ENCODE measurements around the gene COL26A1. TPM values are rescaled to one million over a fixed set of nuclear protein-coding genes. Genes with fewer than 3 reads are reported as not detected.
"Not testable (repeated sequence)": the region's sequence is repeated elsewhere in the genome, so short reads cannot be mapped to it uniquely, and the experiment has no call there.

Gene COL26A1
- total RNA-seq, 2 experiments from 2014 or later: not detected

GRCh38 chr7:101433688-101434087 is 71.0 kb downstream of the COL26A1 start:
- CTCF ChIA-PET: no interaction called here
- POLR2A ChIA-PET: no interaction called here

- POLR2A ChIA-PET, CTCF ChIA-PET: not testable (repeated sequence)
These were observed 71.5 kb downstream of the COL26A1 start for GRCh38 chr7:101434155-101434554.

GRCh38 chr7:101435461-101436220 is 73.0 kb downstream of the COL26A1 start:
- POLR2A ChIA-PET: no interaction called here
- CTCF ChIA-PET: no interaction called here

- ChIA-PET POLR2A (no interaction called here), CTCF (no interaction called here)
These were observed 73.6 kb downstream of the COL26A1 start for GRCh38 chr7:101436221-101436735.

DNA sequence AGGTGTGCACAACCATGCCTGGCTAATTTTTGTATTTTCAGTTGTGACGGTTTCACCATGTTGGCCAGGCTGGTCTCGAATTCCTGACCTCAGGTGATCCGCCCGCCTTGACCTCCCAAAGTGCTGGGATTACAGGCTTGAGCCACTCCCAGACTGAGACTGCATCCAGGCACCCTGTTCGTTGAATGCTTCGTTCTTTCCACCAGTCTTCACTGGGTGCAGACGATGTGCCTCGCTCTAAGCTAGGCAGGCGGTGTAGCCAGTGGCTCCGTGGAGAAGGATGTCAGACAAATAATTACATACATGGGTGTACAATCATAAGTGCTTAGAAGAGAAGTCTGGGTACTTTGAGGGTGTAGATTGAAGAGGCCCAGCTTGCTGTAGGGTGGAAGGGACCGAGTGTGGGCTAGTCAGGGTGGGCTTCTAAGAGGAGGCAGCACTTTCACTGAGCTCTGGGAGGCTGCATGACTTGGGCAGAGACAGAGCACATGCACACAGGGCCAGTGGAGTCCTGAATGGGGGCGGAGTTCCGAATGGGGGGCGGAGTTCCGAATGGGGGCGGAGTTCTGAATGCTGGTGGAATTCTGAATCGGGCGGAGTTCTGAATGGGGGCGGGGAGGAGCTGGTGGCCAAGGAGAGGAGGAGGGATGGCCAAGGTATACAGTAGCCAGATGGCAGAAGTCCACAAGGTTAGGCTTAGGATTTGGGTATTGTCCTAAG is 74.3 kb downstream of the COL26A1 start:
- ChIA-PET CTCF (no interaction called here), POLR2A (no interaction called here)

DNA sequence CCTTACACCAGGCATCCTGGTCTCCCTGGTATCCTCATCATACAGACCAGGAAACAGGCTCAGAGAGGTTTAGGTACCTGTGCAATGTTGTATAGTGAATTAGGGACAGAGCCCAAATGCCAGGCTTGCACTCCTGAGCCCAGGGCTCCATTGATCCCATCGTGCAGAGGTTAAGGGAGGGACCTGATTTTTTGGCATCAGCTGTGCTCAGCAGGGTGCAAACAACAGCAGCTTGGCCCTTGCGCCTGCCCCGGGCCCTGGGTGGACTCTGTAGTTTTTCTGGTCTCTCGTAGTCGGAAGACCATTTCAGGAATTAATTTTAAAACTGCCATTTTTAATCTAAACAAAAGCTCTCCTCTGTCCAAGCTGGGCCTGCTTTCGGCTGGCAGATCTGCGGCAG is 79.2 kb downstream of the COL26A1 start:
- CTCF ChIA-PET: no interaction called here
- POLR2A ChIA-PET: no interaction called here

GRCh38 chr7:101442426-101443070 is 79.9 kb downstream of the COL26A1 start:
- POLR2A ChIA-PET: no interaction called here
- CTCF ChIA-PET: no interaction called here

DNA sequence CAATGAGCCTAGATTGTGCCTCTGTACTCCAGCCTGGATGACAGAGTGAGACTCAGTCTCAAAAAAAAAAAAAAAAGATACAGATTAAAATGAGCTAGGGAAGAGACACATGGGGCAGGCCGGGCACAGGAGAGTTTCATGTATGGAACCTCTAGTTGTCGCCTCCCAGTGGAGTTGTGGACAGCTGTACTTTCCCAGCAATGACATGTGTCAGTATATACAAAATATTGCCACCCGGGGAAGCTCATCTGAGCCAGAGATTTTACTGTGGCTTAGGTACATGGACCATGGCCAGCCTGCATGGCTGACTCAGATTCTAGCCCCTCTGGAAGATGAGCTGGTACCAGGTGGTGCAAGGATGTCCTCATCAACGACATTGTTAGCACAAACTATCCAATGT is 87.4 kb downstream of the COL26A1 start:
- ChIA-PET CTCF (no interaction called here), POLR2A (interaction anchor here (0.8 kb wide), 1 partner anchor 350 kb away, joined by 3 read pairs; no protein-coding TSS in a partner anchor)

- ChIA-PET CTCF (no interaction called here), POLR2A (no interaction called here)
These were observed 90.9 kb downstream of the COL26A1 start for GRCh38 chr7:101453617-101454016.

DNA sequence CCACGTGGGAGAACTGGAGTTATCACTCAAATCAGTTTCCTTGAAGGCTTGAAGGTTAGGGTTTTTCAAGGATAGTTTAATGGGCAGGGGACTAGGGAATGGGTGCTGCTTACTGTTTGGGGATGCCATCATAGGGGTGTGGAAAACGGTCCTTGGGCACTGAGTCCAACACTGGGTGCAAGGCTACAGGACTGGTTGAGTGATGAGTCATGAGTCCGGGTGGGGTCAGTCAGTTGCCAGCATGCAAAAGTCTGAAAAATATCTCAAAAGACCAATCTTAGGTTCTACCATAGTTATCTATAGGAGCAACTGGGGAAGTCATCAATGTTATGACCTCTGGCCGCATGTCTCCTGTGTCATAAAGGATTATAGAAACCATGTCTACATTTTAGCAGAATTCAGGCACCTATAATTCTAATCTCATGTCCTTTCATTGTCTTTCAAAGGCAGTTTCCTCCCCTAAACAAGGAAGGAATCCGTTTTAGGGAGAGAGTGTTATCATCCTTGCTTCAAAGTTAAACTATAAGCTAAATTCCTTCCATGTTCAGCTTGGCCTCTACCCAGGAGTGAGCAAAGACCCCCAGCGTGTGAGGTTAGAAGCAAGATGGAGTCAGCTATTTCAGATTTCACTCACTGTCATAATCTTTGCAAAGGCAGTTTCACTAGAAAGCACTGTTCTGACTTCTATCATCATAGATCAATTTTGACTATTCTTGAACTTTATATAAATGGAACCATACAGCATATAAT is 94.5 kb downstream of the COL26A1 start:
- ChIA-PET POLR2A (no interaction called here), CTCF (interaction anchor here (0.6 kb wide), 1 partner anchor 172 kb away, joined by 3 read pairs; no protein-coding TSS in a partner anchor)

- ChIA-PET CTCF (no interaction called here), POLR2A (no interaction called here)
These were observed 102.5 kb downstream of the COL26A1 start for GRCh38 chr7:101465131-101465530.

DNA sequence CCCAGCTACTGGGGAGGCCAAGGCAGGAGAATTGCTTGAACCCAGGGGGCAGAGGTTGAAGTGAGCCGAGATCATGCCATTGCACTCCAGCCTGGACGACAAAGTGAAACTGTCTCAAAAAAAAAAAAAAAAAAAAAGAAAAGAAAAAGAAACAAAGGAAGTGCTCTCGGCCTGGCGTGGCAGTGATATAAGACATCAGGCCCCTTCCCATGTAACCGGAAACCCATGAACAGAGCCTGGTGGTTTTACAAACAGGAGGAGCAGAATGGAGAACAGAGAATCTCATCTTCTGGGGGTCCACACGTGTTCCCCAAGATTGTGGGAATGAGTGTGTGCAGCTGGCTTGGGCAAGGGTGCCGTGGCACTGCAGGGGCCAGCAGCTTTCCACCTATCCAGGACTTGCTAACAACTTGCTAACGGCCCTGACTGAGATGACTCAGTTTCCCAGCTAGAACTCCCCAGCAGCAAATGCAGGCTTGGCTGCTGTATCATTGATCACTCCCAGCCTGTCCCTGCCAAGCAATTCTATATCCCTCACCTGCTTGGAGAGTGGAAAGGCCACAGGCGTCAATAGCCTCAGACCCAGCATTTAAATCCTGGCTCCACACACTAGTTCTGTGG is 103.0 kb downstream of the COL26A1 start:
- POLR2A ChIA-PET: no interaction called here

DNA sequence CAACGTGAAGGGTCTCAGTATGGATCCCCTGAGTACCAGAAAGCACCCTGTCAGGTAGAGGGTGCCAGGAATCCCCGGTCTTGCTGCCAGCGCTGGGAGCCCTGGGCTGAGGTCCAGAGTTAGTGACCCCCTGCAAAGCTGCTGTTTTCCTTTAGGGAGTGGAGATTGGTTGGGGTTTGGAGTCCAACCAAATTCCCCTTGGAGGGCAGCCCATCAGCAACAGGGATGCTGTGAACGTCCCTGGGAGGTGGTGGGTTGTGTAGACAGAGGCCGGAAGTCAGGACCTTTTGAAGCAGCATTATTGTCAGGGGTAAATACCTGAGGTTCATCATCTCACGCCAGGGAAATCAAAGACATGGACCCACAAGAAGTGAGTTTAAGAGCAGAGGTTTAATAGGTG is 104.2 kb downstream of the COL26A1 start:
- POLR2A ChIA-PET: no interaction called here
- CTCF ChIA-PET: no interaction called here

More for the DNA sequence above, 103.0 kb downstream of the COL26A1 start:
- CTCF ChIA-PET: no interaction called here

GRCh38 chr7:101468546-101469275 is 106.0 kb downstream of the COL26A1 start:
- ChIA-PET CTCF (no interaction called here), POLR2A (no interaction called here)

DNA sequence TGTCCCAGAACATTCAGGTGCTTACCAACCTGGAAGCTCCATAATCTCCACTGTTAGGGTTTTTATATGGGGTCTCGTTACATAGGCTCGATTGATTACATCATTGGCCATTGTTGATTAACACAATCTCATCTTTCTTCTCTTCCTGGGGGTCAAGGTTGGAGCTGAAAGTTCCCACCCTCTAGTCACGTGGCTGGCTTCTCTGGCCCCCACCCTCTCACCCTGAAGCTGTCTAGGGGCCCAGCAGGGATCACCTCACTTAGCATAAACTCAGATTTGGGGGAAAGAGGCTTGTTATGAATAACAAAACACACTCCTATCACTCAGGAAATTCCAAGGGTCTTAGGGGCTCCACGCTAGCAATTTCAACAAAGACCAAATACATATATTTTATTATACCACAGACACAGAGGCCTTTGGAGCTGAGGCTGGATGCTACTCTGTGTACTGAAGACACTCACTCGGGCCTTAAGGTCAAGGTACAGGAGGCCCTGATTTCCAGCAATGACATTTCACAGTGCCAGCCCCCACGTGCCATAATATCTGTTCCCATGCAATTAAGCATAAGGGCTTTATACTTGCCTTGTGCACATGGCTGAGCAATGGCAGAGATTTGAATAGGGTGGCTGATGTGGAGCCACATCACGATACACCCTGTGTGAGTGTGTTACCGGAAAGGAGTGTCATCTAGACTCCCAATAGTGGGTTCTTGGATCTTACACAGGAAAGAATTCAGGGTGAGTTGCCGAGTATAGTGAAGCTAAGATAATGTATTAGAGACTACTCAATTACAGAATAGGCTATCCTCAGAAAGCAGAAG is 108.2 kb downstream of the COL26A1 start:
- POLR2A ChIA-PET: no interaction called here
- CTCF ChIA-PET: interaction anchor here (0.7 kb wide), 1 partner anchor 160 kb away, joined by 3 read pairs; no protein-coding TSS in a partner anchor

- ChIA-PET CTCF (no interaction called here), POLR2A (no interaction called here)
These were observed 111.5 kb downstream of the COL26A1 start for GRCh38 chr7:101474178-101474577.

DNA sequence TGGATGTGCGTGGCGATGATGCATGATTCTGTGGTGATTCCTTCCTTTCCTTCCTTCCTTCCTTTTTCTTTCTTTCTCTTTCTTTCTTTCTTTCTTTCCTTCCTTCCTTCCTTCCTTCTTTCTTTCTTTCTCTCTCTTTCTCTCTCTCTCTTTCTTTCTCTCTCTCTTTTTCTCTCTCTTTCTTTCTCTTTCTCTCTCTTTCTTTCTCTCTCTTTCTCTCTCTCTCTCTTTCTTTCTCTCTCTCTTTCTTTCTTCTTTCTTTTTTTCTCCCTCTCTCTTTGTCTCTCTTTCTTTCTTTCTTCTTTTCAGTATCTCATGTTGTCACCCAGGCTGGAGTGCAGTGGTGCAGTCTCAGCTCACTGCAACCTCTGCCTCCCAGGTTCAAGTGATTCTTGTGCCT is 113.0 kb downstream of the COL26A1 start:
- POLR2A ChIA-PET, CTCF ChIA-PET: not testable (repeated sequence)

GRCh38 chr7:101479217-101479616 is 116.5 kb downstream of the COL26A1 start:
- POLR2A ChIA-PET: no interaction called here

More at GRCh38 chr7:101479217-101479616, 116.5 kb downstream of the COL26A1 start:
- CTCF ChIA-PET: no interaction called here

Data from activated CD8-positive, alpha-beta memory T cell treated with anti-CD3 and anti-CD28 coated beads for 36 hours (primary cell).